Panc1 (cell line): ENCODE data around the gene SKI.

Source experiments
- CTCF ChIP-seq: fragments of 450-650 bp; IDR thresholded peaks from 2 replicates; pipeline ENCODE4 v1.5.1; 2017; ENCODE audit warnings: mild to moderate bottlenecking
- POLR2AphosphoS5 ChIP-seq: IDR thresholded peaks from 2 replicates; pipeline ENCODE4 v1.6.1; 2012; ENCODE audit warnings: mild to moderate bottlenecking, low read depth, low read length, moderate library complexity
- TCF7L2 ChIP-seq: IDR thresholded peaks from 2 replicates; pipeline ENCODE4 v1.6.1; 2011; ENCODE audit warnings: mild to moderate bottlenecking, low read depth, low read length, inconsistent platforms
- TF ChIP-seq, protein P1 (sequence below), 2 experiments: IDR thresholded peaks; 2 replicates each; pipeline ENCODE4 v1.6.1; 2011 to 2012; ENCODE audit warnings: low read depth in 2 of 2, control low read depth in 1 of 2, low read length in 1 of 2, mild to moderate bottlenecking in 1 of 2, moderate library complexity in 1 of 2; ENCODE audit not compliant: insufficient read depth in 1 of 2

- TF ChIP-seq, protein P1, sequence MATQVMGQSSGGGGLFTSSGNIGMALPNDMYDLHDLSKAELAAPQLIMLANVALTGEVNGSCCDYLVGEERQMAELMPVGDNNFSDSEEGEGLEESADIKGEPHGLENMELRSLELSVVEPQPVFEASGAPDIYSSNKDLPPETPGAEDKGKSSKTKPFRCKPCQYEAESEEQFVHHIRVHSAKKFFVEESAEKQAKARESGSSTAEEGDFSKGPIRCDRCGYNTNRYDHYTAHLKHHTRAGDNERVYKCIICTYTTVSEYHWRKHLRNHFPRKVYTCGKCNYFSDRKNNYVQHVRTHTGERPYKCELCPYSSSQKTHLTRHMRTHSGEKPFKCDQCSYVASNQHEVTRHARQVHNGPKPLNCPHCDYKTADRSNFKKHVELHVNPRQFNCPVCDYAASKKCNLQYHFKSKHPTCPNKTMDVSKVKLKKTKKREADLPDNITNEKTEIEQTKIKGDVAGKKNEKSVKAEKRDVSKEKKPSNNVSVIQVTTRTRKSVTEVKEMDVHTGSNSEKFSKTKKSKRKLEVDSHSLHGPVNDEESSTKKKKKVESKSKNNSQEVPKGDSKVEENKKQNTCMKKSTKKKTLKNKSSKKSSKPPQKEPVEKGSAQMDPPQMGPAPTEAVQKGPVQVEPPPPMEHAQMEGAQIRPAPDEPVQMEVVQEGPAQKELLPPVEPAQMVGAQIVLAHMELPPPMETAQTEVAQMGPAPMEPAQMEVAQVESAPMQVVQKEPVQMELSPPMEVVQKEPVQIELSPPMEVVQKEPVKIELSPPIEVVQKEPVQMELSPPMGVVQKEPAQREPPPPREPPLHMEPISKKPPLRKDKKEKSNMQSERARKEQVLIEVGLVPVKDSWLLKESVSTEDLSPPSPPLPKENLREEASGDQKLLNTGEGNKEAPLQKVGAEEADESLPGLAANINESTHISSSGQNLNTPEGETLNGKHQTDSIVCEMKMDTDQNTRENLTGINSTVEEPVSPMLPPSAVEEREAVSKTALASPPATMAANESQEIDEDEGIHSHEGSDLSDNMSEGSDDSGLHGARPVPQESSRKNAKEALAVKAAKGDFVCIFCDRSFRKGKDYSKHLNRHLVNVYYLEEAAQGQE (IDR thresholded peaks at IDR 0.05; ENCODE audit: insufficient read depth in 1 of 2, low read depth in 2 of 2, low read length in 1 of 2): no peak
- TF ChIP-seq CTCF (no peak), TCF7L2 (no peak), POLR2AphosphoS5 (no peak)
Measured at GRCh38 chr1:2271841-2272655, 43.9 kb downstream of the SKI start.
